Raji (cell line): Measurements from ENCODE around the gene ADRM1.

Source experiments
- POLR2A ChIP-seq: IDR thresholded peaks from 2 replicates; pipeline ENCODE4 v1.6.1; 2011; ENCODE audit warnings: low read depth, low read length, control low read depth; ENCODE audit not compliant: insufficient read depth

ADRM1 gene

GRCh38 chr20:62311832-62312661 lies 9.2 kb downstream of the ADRM1 start:
- TF ChIP-seq POLR2A = no peak

- no peak for TF ChIP-seq POLR2A
These were observed 9.8 kb downstream of the ADRM1 start for GRCh38 chr20:62312662-62312977.

DNA sequence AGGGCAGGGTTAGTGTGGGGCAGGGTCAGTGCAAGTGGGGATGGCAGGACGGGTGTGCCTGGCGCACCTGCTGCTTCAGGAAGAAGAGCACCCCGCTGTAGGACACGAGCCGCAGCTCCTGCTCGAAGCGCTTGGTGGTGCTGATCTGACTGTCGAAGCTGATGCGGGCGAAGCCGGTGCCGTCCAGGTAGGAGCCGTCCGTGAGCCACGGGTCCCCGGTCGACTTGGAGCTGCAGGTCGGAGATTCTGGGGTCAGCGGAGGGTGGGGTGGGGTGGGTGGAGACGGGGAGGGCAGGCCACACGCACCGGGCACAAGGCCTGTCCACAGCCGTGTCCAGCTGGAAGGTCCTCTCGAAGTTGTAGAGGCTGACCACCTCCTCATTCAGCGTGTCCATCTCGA lies 10.2 kb downstream of the ADRM1 start:
- no peak for TF ChIP-seq POLR2A

DNA sequence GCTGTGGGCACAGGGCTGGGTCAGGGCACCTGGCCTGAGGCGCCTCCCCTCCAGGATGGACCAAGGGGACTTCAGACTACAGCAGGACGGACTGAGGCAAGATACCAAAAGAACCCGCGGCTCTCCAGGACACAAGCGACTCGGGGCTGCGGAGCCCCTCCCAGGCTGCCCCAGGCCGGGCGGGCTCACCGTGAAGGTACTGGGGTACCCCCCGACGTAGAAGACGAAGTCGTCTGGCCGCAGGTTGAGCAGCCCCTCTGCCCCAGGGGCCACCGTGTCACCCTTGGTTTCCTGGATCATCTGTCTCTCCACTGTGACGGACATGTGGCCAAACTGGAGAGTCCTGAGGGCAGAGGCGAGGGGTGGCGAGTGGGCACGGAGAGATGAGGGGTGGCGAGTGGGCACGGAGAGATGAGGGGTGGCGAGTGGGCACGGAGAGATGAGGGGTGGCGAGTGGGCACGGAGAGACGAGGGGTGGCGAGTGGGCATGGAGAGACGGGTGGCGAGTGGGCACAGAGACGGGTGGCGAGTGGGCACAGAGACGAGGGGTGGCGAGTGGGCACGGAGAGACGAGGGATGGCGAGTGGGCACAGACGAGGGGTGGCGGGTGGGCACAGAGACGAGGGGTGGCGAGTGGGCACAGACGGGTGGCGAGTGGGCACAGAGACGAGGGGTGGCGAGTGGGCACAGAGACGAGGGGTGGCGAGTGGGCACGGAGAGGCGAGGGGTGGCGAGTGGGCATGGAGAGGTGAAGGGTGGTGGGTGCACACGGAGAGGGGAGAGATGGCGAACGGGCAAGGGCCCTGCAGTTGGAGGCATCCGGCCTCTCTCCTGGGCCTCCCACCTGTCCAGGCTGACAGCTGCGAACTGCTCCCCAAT lies 10.9 kb downstream of the ADRM1 start:
- no peak for TF ChIP-seq POLR2A

DNA sequence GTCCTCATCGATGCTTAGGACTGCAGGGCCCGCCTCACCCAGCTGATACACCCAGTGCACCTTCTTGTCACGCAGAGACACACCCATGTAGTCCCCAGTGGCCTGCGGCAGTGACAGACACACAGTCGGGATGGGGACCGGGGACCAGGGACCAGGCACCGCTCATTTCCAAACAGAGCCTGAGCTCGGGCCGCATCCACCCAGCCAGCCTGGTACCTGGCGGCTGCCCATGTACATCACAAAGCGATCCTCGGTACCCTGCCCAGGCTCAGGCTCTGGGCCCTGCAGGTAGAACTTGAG lies 11.5 kb downstream of the ADRM1 start:
- no peak for TF ChIP-seq POLR2A

GRCh38 chr20:62314711-62315302 lies 12.0 kb downstream of the ADRM1 start:
- TF ChIP-seq POLR2A = no peak

DNA sequence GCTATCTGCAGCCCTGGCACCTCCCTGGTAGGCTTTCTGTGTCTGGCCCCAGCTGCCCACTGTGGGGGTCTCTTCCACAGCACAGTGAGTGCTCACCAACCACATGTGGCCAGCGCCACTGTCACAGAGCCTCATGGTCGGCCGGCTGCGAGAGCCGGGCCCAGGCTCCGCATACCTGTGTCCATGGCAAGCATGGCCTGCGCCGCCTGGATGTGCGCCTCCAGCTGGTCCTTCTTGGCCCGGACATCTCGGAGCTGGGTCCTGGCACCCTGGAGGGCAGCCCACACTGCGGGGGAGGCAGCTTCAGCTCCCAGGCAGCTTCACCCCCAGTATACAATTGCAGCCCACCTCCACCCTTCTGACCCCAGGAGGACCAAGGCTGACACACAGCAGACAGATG lies 13.0 kb downstream of the ADRM1 start:
- TF ChIP-seq POLR2A = no peak

DNA sequence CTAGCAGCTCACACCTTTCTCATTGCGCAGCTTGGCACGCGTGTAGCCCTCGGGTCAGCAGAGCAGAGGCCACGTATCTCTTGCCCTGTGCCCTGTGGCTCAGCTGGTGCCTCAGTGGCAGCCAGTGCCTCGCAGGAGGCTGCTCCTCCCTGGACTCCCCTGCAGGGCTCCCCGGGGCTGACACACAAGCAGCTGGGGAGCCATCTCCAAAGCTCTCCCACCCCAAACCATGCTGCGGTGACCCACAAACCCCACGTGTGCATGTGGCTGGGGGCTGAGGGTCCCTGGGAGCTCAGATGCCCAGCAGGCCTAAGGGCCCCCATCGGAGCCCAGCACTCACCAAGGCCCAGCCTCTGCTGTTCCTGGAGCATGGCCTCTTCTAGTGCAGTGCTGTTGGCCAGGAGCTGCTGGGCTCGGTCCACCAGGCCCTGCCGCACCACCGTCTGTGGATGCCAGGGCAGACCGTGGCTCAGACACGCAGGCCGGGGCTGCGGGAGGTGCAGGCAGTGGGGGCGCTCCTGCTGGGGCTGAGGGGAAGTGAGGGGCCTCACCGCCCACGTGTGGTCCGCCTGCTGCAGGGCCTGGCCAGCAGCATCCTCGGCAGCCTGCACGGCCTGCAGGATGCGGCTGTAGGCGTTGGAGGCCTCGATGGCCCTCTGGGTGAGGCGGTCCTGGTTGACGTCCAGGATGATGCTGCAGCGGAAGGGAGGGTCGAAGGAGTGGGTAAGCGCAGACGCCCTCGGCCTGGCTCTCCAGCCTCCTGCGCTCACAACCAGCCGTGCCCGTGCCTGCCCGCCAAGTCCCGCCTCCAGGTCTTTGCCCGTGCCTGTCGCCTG lies 13.8 kb downstream of the ADRM1 start:
- no peak for TF ChIP-seq POLR2A

DNA sequence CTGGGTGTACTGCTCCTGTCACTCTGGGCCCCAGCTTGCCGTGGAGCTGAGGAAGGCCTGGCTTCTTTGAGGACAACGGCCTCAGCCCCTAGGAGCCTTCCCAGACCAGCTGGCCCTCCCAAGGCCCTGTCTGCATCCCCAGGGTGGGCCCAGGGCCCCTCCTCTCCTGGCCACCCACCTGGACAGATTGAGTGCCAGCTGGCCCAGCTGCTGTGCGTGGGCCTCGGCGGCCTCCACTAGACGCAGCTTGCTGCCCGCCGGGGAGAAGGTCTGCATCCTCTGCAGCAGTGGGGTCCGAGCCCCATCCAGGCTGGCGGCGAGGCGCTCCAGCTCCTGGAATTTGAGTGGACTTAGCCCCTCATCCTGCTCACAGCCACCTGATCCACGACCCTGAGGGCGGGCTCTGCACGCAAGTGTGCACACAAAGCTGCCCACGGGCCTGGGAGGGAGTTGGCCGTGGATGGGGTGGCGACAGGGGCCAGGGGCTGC lies 14.4 kb downstream of the ADRM1 start:
- TF ChIP-seq POLR2A = no peak

- TF ChIP-seq POLR2A = no peak
These were observed 15.9 kb downstream of the ADRM1 start for GRCh38 chr20:62318400-62319345.

DNA sequence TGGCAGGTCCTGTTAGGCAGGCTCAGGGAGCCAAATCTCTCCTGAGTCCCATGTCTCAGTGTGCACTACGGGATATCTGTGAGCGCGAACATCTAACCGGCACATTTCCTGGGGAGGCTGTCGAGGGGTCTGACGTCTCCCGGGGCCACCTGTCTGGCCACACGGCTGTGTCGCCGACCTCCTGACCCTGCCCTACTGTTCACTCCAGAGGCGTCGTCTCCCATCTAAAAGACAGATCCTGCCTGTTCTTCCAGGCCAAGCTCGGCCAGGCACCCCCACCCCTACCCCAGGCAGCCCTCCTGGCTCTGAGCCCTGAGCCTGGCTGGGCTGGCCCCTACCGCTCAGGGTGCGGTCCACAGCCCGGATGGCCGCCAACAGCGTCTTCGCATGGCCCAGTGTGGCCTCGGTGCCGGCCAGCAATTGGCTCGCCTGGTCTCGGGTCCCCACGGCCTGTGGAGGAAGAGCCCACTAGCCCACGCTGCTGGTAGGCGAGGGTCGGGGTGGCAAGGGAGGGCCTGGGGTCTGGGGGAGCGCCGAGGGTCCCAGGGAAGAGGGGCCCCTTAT lies 16.6 kb downstream of the ADRM1 start:
- no peak for TF ChIP-seq POLR2A

GRCh38 chr20:62320581-62321354 lies 18.0 kb downstream of the ADRM1 start:
- no peak for TF ChIP-seq POLR2A

DNA sequence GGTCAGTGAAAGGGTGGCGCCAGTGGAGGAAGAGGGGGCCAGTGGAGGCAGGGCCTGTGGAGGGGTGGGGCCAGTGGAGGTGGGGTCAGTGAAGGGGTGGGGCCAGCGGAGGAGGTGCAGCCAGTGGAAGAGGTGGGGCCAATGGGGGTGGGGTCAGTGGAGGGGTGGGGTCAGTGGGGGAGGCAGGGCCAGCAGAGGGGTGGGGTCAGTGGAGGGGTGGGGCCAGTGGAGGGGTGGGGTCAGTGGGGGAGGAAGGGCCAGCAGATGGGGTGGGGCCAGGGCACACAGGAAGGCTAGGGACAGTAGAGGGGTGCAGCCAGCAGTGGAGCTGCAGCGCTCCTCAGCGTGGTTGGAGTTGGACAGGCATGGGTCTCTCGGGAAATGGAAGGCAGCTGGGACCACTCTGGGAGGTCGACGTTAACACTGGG lies 18.7 kb downstream of the ADRM1 start:
- no peak for TF ChIP-seq POLR2A
